Kidney (tissue), 14 donors: ENCODE data around the gene PGF. TPM values are rescaled to one million over a fixed set of nuclear protein-coding genes. Genes with fewer than 3 reads are reported as not detected.

Source experiments
- DNase-seq, 5 donors: peaks; one replicate each; pipeline ENCODE4 v3.0.0-alpha.2; 2013 to 2020
- FAIRE-seq: peaks from 2 replicates; lab custom pipeline; 2012; peaks lifted over from hg19 to GRCh38; lab: Jason Lieb, UNC
- H3K27ac ChIP-seq, 2 donors: one replicate each; pipeline ENCODE4 v1.7.0; 2013; ENCODE audit warnings: low read depth in 2 of 2, low read length in 2 of 2, inconsistent platforms in 1 of 2
- H3K27me3 ChIP-seq: one replicate; pipeline ENCODE4 v1.7.1; 2013; ENCODE audit warnings: low read length, inconsistent platforms; ENCODE audit not compliant: control insufficient read depth, insufficient read depth
- H3K36me3 ChIP-seq, 3 donors: one replicate each; pipeline versions ENCODE4 v1.7.0 to v1.7.1; 2013; ENCODE audit warnings: low read length in 3 of 3, control low read depth in 1 of 3, inconsistent platforms in 1 of 3; ENCODE audit not compliant: insufficient read depth in 3 of 3, control insufficient read depth in 2 of 3
- H3K4me1 ChIP-seq, 3 donors: one replicate each; pipeline versions ENCODE4 v1.7.0 to v1.7.1; 2013; ENCODE audit warnings: low read length in 3 of 3, inconsistent platforms in 1 of 3, low read depth in 1 of 3; ENCODE audit not compliant: control insufficient read depth in 2 of 3, insufficient read depth in 2 of 3
- H3K4me3 ChIP-seq, 3 donors: one replicate each; pipeline versions ENCODE4 v1.7.0 to v1.8.1; 2013; ENCODE audit warnings: low read length in 3 of 3, control low read depth in 1 of 3, inconsistent platforms in 1 of 3
- H3K9ac ChIP-seq, 3 donors: one replicate each; pipeline versions ENCODE4 v1.7.0 to v1.7.1; 2013; ENCODE audit warnings: low read length in 3 of 3, control low read depth in 1 of 3, inconsistent platforms in 1 of 3
- H3K9me3 ChIP-seq, 3 donors: one replicate each; pipeline versions ENCODE4 v1.7.0 to v1.7.1; 2013; ENCODE audit warnings: low read length in 3 of 3, control low read depth in 1 of 3, inconsistent platforms in 1 of 3; ENCODE audit not compliant: control insufficient read depth in 2 of 3, insufficient read depth in 1 of 3
- intact Hi-C: fragments of 100-400 bp; cut with DNase I; formaldehyde crosslinking; loops from one replicate; pipeline ENCODE4 v1.11.1; 2022
- polyA plus RNA-seq: library from polyadenylated mRNA; stranded (reverse); fragments of 350-450 nt; fragmentation: Illumina TruSeq; extraction: RNeasy Lipid Tissue Mini Kit (QIAGEN cat#74804); gene quantifications from one replicate; pipeline ENCODE4 v1.2.3, GENCODE V29; 2014; ENCODE audit warnings: low read depth, low replicate concordance; ENCODE audit not compliant: insufficient read depth
- total RNA-seq: library from RNA; stranded (reverse); fragmentation: NEBNext Ultra II Directional; extraction: Animal tissue kit (Norgen Biotek cat#: 25700); gene quantifications from one replicate; pipeline ENCODE4 v1.2.1, GENCODE V29; 2021
- TF ChIP-seq, protein P1 (sequence below): IDR thresholded peaks from 3 replicates; pipeline ENCODE4 v1.5.1; 2012; ENCODE audit warnings: mild to moderate bottlenecking, moderate library complexity, borderline replicate concordance; ENCODE audit not compliant: insufficient read depth; ENCODE audit errors: extremely low read depth
- donor health status: control.
- donor health status: control.
- donor health status: control.
- donor health status: control.
- donor health status: control.
- donor health status: DM: yes; HTN: yes; CAD: no.
- donor health status: Normal renal cell carcinoma (clear cell type).

PGF gene
- total and polyA plus RNA-seq, 2 donors from 2014 or later, result 9.3 to 12.1 TPM

DNA sequence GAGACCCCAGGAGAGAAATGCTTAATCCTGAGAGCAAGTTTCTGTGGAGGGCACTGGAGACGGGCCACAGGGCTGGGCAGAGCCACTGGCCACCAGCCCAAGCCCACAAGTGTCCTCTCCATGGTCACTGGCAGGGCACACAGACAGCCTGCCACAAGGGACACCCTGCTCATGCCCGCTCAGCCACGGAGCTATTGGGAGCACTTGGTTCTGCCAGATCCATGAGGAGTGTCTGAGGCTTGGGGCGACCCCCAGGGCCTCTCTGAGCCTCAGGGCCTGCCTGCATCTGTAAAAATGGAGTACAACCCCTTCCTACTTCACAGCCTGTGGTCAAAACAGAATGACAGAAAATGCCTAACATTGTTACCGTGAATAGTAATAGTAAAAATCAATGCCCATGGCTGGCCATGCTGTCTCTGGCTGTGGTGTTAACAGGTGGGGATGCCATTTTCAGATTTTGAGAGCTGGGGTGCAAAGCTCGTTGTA lies 3.2 kb downstream of the PGF start:
- no peak overlapping the region for H3K9ac ChIP-seq
- no peak overlapping the region for H3K27ac ChIP-seq
- no peaks in the 10 kb centered on the region for H3K36me3 ChIP-seq
- H3K4me3 ChIP-seq, result no peak overlapping the region
- H3K4me1 ChIP-seq, result peaks cover 0 to 11% (median 2%) of the 10 kb centered on the region in 3 donors
- H3K27me3 ChIP-seq, result no peaks in the 10 kb centered on the region
- intact Hi-C loops, result no loop called here
- no peak for DNase-seq
- FAIRE-seq, result no peak
- TF ChIP-seq, protein P1, sequence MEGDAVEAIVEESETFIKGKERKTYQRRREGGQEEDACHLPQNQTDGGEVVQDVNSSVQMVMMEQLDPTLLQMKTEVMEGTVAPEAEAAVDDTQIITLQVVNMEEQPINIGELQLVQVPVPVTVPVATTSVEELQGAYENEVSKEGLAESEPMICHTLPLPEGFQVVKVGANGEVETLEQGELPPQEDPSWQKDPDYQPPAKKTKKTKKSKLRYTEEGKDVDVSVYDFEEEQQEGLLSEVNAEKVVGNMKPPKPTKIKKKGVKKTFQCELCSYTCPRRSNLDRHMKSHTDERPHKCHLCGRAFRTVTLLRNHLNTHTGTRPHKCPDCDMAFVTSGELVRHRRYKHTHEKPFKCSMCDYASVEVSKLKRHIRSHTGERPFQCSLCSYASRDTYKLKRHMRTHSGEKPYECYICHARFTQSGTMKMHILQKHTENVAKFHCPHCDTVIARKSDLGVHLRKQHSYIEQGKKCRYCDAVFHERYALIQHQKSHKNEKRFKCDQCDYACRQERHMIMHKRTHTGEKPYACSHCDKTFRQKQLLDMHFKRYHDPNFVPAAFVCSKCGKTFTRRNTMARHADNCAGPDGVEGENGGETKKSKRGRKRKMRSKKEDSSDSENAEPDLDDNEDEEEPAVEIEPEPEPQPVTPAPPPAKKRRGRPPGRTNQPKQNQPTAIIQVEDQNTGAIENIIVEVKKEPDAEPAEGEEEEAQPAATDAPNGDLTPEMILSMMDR, result no peak
- H3K9me3 ChIP-seq, result no peaks in the 10 kb centered on the region

DNA sequence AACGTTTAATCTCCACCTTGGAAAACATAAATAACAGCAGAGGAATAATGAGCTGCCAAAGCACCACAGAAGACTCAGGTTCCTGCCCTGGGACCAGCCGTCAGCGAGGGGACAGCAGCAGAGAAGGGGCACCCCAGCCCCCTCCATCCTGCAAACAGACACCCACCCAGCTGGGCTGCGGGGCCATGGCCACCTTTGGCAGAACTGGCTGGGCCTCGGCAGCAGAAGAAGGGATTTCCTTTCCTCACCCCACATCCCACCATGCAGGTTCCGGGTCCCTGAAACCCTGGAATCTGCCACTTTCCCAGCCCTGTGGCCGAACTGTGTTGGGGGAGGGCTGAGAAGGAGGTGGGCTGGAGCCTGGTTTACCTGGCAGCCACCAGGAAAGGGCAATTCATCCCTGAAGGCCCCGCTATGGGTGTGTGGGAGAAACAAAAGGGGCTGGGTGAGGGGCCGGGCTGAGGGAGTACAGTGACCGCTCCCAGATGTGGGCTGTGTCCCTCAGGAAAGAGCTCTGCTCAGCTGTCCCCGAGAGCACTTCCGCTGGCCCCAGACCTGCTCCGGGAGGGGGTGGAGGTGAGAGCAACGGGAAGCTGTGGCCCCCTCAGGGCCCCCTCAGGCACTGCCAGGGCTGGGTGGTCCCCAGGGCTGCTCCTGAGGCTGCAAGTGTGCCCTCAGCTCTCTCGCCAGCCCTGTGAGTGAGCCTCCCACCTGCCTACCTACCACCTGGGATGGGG lies 3.8 kb downstream of the PGF start:
- FAIRE-seq (no peak), DNase-seq (peak in 4 of 5 donors; percentile 58 to 80 (median 76))
- TF ChIP-seq, protein P1, result no peak
- no peak overlapping the region for H3K9ac ChIP-seq
- no peaks in the 10 kb centered on the region for H3K27me3 ChIP-seq
- no peak overlapping the region for H3K27ac ChIP-seq
- H3K36me3 ChIP-seq, result no peaks in the 10 kb centered on the region
- intact Hi-C loops, result no loop called here
- peaks cover 0 to 14% (median 2%) of the 10 kb centered on the region in 3 donors for H3K4me1 ChIP-seq
- H3K9me3 ChIP-seq, result no peaks in the 10 kb centered on the region
- no peak overlapping the region for H3K4me3 ChIP-seq

GRCh38 chr14:74950795-74951442 lies 4.5 kb downstream of the PGF start:
- DNase-seq (peak in 1 of 5 donors; percentile 55), FAIRE-seq (no peak)
- no peak overlapping the region for H3K27ac ChIP-seq
- H3K9ac ChIP-seq, result no peak overlapping the region
- no peaks in the 10 kb centered on the region for H3K36me3 ChIP-seq
- intact Hi-C loops, result no loop called here
- H3K9me3 ChIP-seq, result no peaks in the 10 kb centered on the region
- TF ChIP-seq, protein P1, result no peak
- no peaks in the 10 kb centered on the region for H3K27me3 ChIP-seq
- H3K4me1 ChIP-seq, result peaks cover 0 to 19% (median 2%) of the 10 kb centered on the region in 3 donors
- no peak overlapping the region for H3K4me3 ChIP-seq
